ENCODE measurements around the gene TOGARAM2.

TOGARAM2 gene

DNA sequence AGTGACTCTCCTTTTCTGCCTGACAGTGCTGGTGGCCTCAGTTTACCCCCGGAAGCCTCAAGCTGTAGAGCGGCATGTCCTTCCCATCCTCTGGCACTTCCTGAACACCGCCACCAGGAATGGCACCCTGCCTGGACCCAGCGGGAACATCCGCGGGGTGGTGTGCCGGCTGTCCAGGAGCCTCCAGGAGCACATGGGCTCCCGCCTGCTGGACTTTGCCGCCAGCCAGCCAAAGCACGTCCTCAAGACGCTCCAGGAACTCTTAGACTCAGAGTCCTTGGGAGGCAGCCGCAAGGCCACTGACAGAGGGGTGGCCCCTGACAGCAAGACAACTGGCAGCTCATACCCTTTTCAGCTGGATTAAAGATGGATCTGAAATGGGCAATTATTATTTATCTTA lies 70.6 kb downstream of the TOGARAM2 start:
- in situ Hi-C loops (cut with MboI; ENCODE audit: low sequenced_read_pairs), result no loop called here

GRCh38 chr2:29052807-29053206 lies 71.7 kb downstream of the TOGARAM2 start:
- in situ Hi-C loops (cut with MboI; ENCODE audit: low sequenced_read_pairs), result no loop called here

DNA sequence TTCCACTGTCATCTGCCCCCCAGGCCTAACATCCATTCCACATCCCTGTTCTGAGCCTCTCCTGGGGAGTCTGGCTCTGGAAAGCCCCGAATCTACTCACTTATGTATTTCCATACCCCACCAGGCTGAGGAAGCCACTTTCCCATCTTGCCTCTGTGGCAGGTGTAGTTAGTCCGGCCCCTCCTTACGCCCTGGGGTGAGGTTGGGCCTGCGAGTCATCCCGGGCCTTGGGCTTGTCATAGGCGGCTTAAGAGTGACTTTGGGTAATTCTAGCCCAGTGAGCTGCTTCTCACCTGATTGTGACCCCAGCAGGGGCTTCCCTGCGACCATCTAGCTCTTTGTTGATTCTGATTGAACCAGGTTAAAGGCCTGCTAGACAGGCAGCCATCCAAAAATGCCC lies 72.1 kb downstream of the TOGARAM2 start:
- in situ Hi-C loops (cut with MboI; ENCODE audit: low sequenced_read_pairs), result no loop called here

DNA sequence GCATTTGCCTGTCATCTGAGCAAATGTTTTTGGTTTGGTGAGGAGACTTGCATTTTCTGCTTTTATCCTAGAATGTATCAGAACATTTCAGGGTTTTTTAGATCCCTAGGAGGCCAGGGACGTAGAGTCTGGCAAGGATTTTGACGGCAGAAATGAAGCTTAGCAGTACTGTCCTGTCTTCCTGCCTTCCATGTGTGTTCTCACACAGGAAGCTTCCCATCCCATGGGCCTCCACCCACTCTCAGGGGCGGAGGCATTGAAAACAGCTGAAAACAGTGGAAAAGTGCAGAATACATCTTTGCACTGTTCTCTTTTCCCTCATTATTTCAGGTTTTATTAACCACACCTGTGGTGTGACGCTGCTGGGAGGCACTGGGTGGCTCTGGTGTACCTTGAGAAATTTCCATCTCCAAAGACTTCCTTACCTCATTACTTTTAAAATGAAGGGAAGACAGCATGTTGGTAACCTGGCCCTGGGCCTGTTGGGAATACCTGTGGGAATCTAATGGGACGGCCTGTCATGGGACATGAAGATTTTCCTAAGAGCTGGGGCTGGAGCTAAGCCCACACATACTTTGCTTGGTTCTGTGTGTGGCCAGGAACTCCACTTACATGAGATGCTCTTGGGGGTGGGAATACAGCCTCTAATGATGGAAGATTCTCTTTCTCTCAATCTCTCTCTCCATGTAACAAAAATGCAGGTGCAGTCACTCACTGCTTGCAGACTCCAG lies 72.7 kb downstream of the TOGARAM2 start:
- in situ Hi-C loops (cut with MboI; ENCODE audit: low sequenced_read_pairs), result no loop called here

DNA sequence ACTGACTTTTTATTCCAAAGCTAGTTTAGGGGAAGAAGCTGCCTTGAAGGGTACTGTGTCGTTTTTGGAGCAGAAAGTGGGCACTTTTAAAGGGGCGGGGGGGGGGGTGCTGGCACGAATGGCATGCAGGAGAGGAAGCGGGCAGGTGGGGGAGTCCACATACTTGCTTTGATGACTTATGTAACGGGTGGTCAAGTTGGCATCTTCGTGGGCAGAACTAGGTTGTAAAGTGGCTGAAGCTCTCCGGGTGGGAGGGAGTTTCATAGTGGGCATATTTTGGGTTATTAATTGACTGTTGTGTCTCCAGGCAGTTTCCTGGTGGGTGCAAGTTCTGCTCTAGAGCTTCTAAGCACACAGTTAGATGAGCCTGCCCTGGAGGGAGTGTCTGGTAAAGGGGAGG lies 73.3 kb downstream of the TOGARAM2 start:
- in situ Hi-C loops (cut with MboI; ENCODE audit: low sequenced_read_pairs), result no loop called here

DNA sequence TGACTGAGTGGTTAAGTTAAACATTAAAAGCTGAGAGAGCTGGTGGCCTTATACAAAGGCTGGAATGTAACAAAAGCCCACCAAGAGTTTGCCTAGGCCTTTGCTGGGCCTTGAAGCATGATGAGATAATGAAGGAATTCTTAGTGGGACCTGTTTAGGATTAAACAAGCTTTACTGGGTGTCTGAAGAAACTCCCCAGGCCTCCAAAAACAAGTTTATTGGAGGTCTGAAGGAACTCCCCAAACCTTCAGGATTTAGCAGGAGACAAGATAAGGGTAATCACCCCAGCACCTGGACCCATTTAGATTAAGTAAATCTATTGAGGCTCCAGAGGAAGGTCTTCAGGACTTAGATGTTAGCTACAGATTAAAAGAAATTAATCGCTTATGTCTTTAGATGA lies 74.5 kb downstream of the TOGARAM2 start:
- in situ Hi-C loops (cut with MboI; ENCODE audit: low sequenced_read_pairs), result no loop called here

GRCh38 chr2:29056452-29056851 lies 75.4 kb downstream of the TOGARAM2 start:
- in situ Hi-C loops (cut with MboI; ENCODE audit: low sequenced_read_pairs), result no loop called here

GRCh38 chr2:29057006-29057405 lies 75.9 kb downstream of the TOGARAM2 start:
- in situ Hi-C loops (cut with MboI; ENCODE audit: low sequenced_read_pairs), result no loop called here

- in situ Hi-C loops (cut with MboI; ENCODE audit: low sequenced_read_pairs), result no loop called here
Measured at GRCh38 chr2:29059624-29060023, 78.5 kb downstream of the TOGARAM2 start.

GRCh38 chr2:29060441-29060840 lies 79.3 kb downstream of the TOGARAM2 start:
- in situ Hi-C loops (cut with MboI; ENCODE audit: low sequenced_read_pairs), result no loop called here

DNA sequence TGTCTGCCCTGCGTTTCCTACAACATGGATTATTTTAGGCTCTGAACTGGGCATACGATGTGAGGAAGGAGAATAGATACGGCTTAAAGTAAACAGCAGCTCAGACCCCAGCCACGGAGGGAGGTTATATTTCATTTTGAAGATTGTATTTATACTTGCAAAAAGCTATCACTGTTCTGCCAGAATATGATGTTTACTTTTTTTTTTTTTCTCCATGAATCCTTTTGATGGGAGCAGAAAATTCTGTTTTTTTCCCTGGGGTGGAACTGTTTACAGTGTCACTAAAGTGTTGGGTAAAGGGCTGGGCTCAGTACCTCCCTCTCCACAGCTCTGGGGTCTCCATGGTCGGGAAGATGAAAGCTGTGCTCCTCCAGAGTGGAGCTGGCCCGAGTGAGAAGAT lies 80.1 kb downstream of the TOGARAM2 start:
- in situ Hi-C loops (cut with MboI; ENCODE audit: low sequenced_read_pairs), result no loop called here

DNA sequence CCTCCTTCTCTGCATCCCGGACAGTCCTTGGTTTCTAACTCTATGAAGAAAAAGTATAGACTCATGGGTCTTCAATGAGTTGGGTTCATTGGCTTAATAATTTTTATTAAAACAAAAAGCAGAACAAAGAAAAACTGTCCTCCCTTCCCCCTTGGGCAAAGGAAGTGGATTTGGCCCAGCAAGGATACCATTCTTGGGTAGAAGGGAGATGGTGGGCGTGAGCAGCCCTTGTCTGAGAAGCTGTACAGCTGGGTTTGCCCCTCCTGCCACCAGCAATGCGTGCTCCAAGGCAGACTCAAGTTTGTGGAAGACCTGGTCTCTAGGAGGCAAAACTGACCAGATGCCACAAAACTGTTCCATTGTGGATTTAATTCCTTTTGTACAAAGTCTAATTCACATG lies 80.5 kb downstream of the TOGARAM2 start:
- in situ Hi-C loops (cut with MboI; ENCODE audit: low sequenced_read_pairs), result no loop called here

DNA sequence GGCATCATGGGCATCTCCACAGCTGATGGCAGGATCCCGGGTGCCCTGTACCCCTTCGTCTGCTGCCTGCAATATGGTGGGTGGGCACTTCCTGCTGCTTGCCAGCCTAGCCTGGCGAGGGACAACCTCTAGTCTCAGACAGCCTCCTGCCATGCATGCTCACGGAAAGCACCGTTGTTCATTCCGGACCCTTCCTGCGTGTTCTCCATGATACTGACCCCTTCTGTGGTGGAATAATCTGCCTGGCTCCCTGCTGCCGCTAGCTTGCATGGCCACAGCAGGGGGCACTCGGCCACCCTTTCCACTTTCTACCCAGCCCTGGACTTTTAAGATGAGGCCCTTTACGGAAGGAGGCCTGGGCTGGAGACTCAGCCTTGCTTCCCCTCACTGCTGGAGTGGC lies 81.3 kb downstream of the TOGARAM2 start:
- in situ Hi-C loops (cut with MboI; ENCODE audit: low sequenced_read_pairs), result no loop called here

DNA sequence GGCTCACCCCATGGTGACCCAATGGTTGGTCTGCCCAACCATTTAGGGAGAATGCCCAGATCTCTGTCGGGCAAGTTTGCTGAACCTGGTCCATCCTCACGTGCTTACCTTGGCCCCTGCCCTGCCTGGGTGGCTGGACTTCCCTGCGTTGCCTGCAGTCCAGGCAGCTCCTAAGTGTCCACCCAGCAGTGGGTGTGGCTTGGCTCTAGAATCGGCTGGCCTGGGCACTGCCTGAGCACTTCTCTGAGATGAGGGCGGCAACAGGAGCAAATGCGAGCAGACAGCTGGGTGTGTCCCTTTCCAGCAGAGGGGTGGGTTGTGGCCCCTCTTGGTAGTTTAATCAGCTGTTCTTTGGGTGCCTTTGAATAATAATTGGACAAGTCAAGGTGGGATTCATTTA lies 82.0 kb downstream of the TOGARAM2 start:
- in situ Hi-C loops (cut with MboI; ENCODE audit: low sequenced_read_pairs), result no loop called here

DNA sequence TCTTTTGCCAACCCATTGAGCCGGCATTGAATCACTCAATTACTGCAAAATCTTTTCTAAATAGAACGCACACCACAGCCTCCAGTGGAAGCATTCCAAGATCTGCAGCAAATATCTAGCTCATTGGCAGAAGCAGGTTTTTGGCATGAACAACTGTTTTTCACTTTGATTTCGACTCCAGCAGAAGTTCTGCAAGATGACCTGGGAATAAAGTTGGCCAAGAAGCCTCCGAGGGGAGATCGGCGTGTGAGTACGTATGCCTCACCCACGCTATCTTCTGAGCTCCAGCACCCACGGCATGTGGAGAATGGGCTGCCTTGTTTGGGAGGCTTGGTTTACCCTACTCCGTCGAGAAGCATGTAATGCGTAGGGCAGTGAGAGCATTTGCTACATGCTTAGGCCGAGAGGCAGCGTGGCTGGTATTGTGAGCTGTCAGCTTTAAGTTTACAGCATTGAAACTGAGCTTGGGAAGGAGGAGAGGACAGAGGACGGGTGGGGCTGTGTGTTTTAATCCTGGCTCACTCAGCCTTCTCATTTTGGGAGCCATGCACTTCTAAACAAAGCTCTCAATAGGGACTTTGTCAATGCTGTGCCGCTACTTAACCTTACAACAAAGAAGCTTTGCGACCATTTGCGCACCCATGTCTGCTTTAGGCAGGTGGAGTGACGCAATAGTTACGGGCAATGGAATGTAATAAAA lies 82.7 kb downstream of the TOGARAM2 start:
- in situ Hi-C loops (cut with MboI; ENCODE audit: low sequenced_read_pairs), result no loop called here

GRCh38 chr2:29064346-29064715 lies 83.2 kb downstream of the TOGARAM2 start:
- in situ Hi-C loops (cut with MboI; ENCODE audit: low sequenced_read_pairs), result no loop called here

- in situ Hi-C loops (cut with MboI; ENCODE audit: low sequenced_read_pairs), result no loop called here
Measured at GRCh38 chr2:29064746-29065067, 83.6 kb downstream of the TOGARAM2 start.

GRCh38 chr2:29065068-29065811 lies 84.1 kb downstream of the TOGARAM2 start:
- in situ Hi-C loops (cut with MboI; ENCODE audit: low sequenced_read_pairs), result no loop called here

- in situ Hi-C loops (cut with MboI; ENCODE audit: low sequenced_read_pairs), result no loop called here
Measured at GRCh38 chr2:29066271-29066860, 85.3 kb downstream of the TOGARAM2 start.

GRCh38 chr2:29066997-29067605 lies 86.0 kb downstream of the TOGARAM2 start:
- in situ Hi-C loops (cut with MboI; ENCODE audit: low sequenced_read_pairs), result no loop called here

DNA sequence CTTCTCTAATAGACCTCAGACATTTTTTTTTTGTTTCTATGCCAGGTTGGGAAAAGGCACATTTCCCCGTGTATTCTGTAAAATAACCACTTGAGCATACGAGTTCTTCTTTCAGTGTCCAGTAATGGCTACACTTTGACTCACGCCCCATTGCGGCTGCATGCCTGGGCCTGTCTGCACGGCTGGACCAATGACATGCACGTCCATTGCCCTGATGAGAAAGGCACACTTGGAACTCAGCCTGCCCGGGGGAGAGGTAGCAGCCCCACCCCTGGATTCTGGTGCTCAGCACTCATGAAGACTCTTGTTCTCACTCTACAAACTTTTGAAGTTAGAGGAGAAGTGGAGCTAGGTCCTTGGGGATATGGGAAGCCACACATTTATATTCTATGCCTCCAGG lies 87.4 kb downstream of the TOGARAM2 start:
- in situ Hi-C loops (cut with MboI; ENCODE audit: low sequenced_read_pairs), result no loop called here
